WTC11 (cell line): ENCODE measurements around the gene MAGI3.

Experiments
- CTCF ChIP-seq: fragments of 200-600 bp; IDR thresholded peaks from 2 replicates; pipeline ENCODE4 v1.8.0; 2022; ENCODE audit warnings: antibody characterized with exemption
- E2F5 ChIP-seq: sonication (generic); formaldehyde crosslinking; IDR thresholded peaks from 2 replicates; pipeline ENCODE4 v1.8.1; 2022; ENCODE audit warnings: mild to moderate bottlenecking, moderate library complexity, missing genetic modification reagents
- EMX1 ChIP-seq: fragments of 250-450 bp; sonication (Bioruptor Pico); IDR thresholded peaks from 2 replicates; pipeline ENCODE4 v1.8.0; 2021; ENCODE audit warnings: mild to moderate bottlenecking
- IRF1 ChIP-seq: sonication (generic); formaldehyde crosslinking; IDR thresholded peaks from 2 replicates; pipeline ENCODE4 v1.8.0; 2023; ENCODE audit warnings: missing genetic modification reagents
- MAX ChIP-seq: sonication (generic); formaldehyde crosslinking; IDR thresholded peaks from 2 replicates; pipeline ENCODE4 v1.8.0; 2022; ENCODE audit warnings: mild to moderate bottlenecking, missing genetic modification reagents
- NFE2L1 ChIP-seq: sonication (generic); formaldehyde crosslinking; IDR thresholded peaks from 2 replicates; pipeline ENCODE4 v1.8.1; 2023; ENCODE audit warnings: missing genetic modification reagents
- NR1H2 ChIP-seq: sonication (generic); formaldehyde crosslinking; IDR thresholded peaks from 2 replicates; pipeline ENCODE4 v1.9.0; 2021; ENCODE audit warnings: mild to moderate bottlenecking, moderate library complexity, missing genetic modification reagents
- USF1 ChIP-seq: sonication (generic); formaldehyde crosslinking; IDR thresholded peaks from 2 replicates; pipeline ENCODE4 v1.8.0; 2022; ENCODE audit warnings: mild to moderate bottlenecking, missing genetic modification reagents
- USF2 ChIP-seq: sonication (generic); formaldehyde crosslinking; IDR thresholded peaks from 2 replicates; pipeline ENCODE4 v1.8.1; 2023; ENCODE audit warnings: mild to moderate bottlenecking, missing genetic modification reagents, moderate library complexity
- ZNF138 ChIP-seq: sonication (generic); formaldehyde crosslinking; conservative IDR thresholded peaks from 2 replicates; pipeline ENCODE4 v1.8.1; 2022; ENCODE audit warnings: mild to moderate bottlenecking, moderate library complexity, missing genetic modification reagents

- TF ChIP-seq CTCF, result no peak
- no peak for TF ChIP-seq E2F5 (CRISPR knock-in tag)
- TF ChIP-seq USF2 (CRISPR knock-in tag), result no peak
- TF ChIP-seq NFE2L1 (CRISPR knock-in tag), result no peak
- no peak for TF ChIP-seq ZNF138 (CRISPR knock-in tag)
- TF ChIP-seq IRF1 (CRISPR knock-in tag), result no peak
- TF ChIP-seq EMX1 (CRISPR knock-in tag), result no peak
- no peak for TF ChIP-seq NR1H2 (CRISPR knock-in tag)
- TF ChIP-seq USF1, result no peak
- no peak for TF ChIP-seq MAX (CRISPR knock-in tag)
These were observed 191.0 kb downstream of the MAGI3 start for GRCh38 chr1:113581323-113581722.
